Cerebellar cortex (tissue), 1 donor: ENCODE data around the gene SHQ1.
"Not testable (repeated sequence)": the region's sequence is repeated elsewhere in the genome, so short reads cannot be mapped to it uniquely, and the experiment has no call there.

Experiments used
- DNase-seq: peaks from one replicate; pipeline ENCODE4 v3.0.0-alpha.2; 2015; ENCODE audit warnings: low spot score

Gene SHQ1

GRCh38 chr3:72719137-72719536 lies 129.1 kb downstream of the SHQ1 start:
- DNase-seq = no peak

DNA sequence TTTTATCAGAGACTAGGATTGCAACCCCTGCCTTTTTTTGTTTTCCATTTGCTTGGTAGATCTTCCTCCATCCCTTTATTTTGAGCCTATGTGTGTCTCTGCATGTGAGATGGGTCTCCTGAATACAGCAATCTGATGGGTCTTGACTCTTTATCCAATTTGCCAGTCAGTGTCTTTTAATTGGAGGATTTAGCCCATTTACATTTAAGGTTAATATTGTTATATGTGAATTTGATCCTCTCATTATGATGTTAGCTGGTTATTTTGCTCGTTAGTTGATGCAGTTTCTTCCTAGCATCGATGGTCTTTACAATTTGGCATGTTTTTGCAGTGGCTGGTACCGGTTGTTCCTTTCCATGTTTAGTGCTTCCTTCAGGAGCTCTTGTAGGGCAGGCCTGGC lies 134.1 kb downstream of the SHQ1 start:
- DNase-seq = not testable (repeated sequence)

DNA sequence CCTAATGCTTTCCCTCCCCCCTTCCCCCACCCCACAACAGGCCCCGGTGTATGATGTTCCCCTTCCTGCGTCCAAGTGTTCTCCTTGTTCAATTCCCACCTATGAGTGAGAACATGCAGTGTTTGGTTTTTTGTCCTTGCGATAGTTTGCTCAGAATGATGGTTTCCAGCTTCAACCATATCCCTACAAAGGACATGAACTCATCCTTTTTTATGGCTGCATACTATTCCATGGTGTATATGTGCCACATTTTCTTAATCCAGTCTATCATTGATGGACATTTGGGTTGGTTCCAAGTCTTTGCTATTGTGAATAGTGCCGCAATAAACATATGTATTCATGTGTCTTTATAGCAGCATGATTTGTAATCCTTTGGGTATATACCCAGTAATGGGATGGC lies 137.8 kb downstream of the SHQ1 start:
- not testable (repeated sequence) for DNase-seq

DNA sequence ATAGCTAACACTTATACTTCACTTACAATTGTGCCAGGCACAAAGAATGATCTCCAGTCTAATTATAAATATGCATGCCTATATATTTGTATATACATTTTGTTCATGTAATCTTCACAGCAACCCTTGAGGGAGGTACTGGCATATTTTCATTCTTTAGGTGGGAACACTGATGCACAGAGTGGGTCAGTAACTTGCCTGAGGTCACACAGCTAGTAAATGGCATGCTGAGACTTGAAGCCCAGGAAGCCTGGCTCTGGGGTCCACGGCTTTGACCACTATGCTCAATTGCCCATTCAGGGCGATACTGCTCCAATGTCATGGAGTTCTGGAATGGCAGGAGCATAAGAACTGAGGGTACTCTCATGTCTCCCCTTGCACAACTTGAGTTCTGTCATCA lies 139.8 kb downstream of the SHQ1 start:
- DNase-seq = no peak

DNA sequence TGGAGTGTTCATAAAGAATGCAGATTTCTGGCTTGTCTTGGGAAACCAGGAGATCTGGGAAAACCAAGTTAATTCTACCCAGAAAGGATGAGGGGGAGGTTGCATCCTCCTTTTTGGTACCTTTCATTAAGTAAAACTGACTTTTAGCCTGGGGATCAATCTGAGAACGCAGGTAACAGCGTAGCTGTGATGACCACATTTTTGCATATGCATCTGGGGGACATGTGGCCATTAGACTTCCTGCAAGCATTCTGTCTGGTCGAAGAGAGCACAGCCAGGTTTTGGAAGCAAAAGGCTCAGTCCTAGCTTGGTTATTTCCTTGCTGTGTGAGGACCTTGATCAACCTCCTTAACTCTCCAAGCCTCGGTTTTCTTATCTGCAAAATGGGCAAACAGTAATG lies 145.2 kb downstream of the SHQ1 start:
- no peak for DNase-seq

- no peak for DNase-seq
Observed at GRCh38 chr3:72702390-72702789, 145.9 kb downstream of the SHQ1 start.

- DNase-seq = no peak
Observed at GRCh38 chr3:72700106-72700505, 148.1 kb downstream of the SHQ1 start.

GRCh38 chr3:72699631-72700030 lies 148.6 kb downstream of the SHQ1 start:
- no peak for DNase-seq
